Right renal cortex interstitium (tissue), 3 donors: Measurements from ENCODE around the gene GNAZ. TPM values are rescaled to one million over a fixed set of nuclear protein-coding genes. Genes with fewer than 3 reads are reported as not detected.

ENCODE experiments used
- DNase-seq, 3 donors: peaks; one replicate each; pipeline ENCODE4 v3.0.0-alpha.2; 2013; ENCODE audit warnings: low read depth in 3 of 3, low spot score in 2 of 3
- polyA plus RNA-seq, 3 donors: library from polyadenylated mRNA; unstranded; fragments of 120-200 nt; gene quantifications; one replicate each; pipeline ENCODE4 v1.2.1, GENCODE V29; 2013; ENCODE audit not compliant: insufficient read length in 3 of 3

Gene GNAZ
- polyA plus RNA-seq, 3 donors = 4.6 to 6.2 (median 5.0) TPM

DNA sequence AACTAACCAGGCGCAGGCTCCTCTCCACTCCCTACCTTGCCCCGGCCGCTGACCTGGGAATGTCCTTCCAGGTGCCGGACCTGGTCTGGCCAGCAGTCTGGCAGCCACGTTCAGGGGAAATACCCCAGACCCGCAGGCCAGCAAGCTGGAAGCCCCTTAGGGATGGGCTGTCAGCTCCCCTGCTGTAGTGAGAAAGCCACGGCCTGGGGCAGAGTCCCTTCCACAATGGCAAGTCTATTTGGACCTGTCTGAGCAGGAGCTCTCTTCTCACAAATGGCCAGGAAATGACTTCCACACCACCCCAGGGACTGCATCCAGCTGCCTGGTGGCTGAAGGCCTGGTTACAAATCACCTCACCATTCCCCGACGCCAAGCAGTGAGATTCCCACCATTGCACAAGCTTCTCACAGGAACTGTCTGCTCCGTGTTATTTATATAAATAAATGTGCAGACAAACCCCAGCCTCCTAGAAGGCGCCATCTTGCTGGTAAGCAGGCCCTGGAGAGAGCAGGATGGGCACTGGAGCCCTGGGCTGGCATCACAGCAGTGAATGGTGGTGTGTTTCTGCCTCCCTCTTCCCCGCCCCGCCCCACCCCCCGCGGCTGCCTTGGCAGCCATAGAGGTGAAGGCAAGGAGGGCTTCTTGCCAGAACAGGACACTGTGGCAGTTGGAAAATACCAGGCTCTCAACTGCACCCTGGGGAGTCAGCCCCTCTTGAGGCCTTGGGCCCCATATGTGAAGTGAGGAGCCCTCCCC is 47.8 kb downstream of the GNAZ start:
- no peak for DNase-seq

DNA sequence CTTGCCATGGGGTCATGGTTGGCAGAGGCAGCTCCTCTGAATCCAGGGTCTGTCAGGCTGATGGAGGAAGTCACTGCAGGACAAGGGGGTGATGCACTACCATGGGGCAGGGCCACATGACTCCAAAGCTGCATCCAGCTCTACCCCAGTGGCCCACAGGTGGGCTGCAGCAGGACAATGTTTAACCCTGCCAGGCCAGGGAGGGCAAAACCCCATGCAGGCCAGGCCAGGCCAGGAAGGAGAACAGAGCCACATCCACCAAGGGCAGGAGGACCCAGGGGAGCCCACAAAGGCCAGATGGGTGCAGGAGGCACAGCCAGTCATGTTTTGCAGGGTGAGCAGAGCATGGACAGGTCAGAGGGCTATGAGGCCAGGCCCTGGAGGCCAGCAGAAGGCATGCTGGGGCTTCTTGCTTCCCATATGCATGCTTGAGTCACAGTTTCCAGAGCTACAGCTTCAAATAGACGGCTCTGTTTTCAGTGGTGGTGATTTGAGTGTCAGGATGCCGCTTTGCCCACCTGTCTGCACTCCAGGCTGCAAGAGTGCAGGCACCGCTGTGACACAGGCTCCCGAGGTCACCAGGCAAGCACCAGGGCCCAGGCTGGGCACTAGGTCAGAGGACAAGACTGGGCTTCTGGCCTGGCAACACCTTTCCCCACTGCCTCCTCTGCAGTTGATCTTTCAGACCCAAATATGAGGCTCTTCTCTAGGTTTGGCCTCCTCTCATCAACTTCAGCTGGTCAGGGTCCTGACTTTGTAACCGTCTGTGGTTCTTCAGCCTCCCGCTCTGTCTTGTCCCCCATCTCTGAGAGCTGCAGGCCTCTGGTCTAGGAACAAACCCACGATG is 48.6 kb downstream of the GNAZ start:
- no peak for DNase-seq

DNA sequence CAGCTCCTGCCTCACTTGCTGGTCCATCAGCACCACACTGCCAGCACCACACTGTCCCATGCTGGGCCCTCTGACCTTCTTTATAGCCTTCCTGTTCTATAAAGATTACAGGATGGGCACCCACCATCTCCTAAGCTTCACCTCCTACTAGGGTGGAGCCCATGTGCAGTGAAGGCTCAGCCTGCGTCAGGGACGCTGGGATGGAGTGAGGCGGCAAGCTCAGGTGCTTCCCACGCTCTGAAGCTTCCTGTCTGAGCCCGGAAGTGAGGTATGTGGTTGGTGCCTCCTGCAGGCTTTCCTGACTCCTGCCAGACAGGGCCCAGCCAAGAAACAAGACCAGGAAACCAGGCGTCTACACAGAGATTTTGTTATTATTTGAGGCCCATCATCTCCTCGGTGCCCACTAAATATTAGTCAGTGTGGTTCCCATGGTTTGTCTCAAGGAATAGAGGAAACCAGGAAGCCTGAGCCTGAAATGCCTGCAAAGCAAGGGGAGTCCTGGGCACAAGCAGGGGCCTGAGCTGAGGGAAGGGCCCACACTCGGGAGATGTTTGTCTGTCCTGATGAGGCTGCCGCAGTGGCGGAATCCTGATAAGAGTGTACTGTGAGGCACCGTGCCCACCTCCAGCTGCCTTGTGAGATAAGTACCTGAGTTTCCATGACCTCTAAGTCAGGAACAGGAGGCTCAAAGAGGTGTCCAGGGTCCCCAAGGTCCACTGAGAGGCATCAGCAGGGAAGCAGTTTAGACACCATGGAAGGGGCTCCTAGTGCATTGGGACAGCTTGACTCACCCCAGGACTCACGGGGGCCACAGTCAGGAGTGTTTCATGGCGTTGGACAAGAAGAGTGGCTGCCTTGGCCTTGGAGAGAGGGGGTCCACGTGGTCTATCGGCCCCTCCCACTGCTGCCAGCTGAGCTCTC is 49.4 kb downstream of the GNAZ start:
- no peak for DNase-seq

DNA sequence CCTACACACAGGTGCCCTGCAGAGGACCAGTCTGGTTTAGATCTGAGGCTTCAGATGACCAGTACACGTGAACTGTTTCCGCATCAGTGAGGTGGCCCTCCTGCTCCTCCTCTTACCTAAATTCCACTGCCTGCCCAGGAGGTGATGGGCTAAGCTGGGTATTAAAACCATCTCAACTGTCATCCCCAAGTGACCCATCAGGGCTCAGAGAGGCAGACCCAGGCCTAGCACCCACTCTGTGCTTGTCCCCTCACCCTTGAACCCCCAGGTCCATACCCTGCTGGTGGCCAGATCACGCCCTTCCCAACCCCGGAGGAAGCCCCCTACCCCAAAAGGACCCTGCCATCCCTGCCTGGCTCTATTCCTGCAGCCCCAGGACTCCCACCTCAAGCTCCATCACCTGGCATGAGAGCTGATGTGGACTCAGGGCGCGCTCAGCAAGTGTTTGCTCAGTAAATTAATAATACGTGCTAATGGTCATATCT is 50.1 kb downstream of the GNAZ start:
- no peak for DNase-seq

DNA sequence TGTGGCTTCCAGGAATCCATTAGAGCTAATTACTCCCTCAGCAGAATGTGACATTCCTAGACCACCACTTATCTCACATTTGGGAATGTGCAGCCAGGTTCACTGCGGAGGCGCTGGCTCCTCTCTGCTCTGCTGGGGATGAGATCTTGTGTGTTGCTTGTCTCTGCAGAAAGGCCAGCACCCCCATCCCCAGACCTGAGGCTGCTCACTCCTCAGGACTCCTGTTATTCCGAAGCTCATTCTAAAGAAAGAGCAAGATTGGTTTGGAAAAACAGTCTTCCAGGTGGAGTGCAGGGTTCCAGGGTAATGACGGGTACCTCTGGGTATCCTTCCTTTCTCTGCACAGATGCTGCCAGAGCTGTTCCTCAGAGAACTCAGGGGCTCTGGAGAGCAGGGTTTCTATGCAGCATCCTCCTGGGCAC is 50.7 kb downstream of the GNAZ start:
- DNase-seq = no peak

DNA sequence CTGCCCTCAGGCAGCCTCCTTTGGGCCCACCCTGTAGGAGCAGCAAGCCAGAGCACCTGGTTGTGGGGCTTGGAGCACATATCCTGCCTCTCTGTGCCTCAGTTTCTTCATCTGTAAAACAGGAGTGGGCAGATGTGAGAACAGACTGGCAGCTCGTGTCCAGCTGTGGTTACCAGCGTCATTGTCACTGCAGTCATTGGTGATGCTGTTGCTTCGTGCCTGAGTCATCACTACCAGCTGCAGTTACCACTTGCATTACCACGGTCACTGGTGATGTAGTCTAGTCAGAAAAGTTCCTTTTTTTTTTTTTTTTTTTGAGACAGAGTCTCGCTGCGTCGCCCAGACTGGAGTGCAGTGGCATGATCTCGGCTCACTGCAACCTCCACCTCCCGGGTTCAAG is 51.1 kb downstream of the GNAZ start:
- no peak for DNase-seq

DNA sequence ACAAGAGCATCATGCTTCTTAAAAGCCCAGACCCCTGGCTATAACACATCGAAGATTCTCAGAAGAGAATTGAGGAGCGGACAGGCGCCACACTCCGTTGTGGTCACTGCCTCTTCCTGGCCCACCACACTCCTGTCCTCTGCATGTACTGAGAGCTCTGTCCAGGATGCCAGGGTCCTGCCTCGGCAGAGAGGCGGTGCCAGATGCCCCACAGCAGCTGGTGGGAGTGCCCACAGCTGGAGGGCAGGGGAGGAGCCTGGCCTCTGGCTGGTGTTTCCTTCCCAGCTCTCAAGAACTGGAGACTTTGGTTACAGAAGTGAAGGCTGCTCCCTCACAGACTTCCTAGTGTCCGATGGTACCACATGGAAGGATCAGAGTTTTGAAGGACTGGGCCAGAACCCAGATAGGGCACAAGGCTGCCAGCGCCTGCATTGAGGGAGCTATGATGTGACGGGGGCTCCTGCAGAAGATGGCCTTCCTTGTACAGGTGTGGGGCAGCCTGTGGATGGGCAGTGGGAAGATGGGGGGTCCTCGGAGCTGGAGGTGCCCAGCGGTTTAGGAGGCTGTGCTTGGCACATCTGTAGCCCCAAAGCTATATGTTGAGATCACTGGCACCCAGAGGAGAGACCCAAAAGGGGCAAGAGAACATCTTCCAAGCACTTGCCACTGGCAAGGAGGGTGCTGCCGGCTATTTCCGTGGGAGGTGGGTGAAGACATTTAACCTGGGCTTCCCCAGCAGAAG is 52.1 kb downstream of the GNAZ start:
- no peak for DNase-seq

DNA sequence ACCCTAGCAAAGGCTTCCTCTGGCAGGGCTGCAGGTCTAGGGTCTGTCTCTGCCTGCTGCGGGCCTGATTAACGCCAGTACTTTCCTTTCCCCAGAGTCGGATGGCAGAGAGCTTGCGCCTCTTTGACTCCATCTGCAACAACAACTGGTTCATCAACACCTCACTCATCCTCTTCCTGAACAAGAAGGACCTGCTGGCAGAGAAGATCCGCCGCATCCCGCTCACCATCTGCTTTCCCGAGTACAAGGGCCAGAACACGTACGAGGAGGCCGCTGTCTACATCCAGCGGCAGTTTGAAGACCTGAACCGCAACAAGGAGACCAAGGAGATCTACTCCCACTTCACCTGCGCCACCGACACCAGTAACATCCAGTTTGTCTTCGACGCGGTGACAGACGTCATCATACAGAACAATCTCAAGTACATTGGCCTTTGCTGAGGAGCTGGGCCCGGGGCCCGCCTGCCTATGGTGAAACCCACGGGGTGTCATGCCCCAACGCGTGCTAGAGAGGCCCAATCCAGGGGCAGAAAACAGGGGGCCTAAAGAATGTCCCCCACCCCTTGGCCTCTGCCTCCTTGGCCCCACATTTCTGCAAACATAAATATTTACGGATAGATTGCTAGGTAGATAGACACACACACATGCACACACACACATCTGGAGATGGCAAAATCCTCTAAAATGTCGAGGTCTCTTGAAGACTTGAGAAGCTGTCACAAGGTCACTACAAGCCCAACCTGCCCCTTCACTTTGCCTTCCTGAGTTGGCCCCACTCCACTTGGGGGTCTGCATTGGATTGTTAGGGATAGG is 52.9 kb downstream of the GNAZ start:
- no peak for DNase-seq

DNA sequence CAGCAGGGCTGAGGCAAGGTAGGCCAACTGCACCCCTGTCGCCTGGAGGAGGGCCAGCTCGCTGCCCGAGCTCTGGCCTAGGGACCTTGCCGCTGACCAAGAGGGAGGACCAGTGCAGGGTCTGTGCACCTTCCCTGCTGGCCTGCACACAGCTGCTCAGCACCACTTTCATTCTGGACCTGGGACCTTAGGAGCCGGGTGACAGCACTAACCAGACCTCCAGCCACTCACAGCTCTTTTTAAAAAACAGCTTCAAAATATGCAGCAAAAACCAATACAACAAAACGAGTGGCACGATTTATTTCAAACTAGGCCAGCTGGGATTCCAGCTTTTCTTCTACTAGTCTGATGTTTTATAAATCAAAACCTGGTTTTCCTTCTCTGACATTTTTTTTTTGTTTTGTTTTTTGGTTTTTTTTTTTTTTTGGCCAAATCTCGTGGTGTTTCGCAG is 53.5 kb downstream of the GNAZ start:
- no peak for DNase-seq

DNA sequence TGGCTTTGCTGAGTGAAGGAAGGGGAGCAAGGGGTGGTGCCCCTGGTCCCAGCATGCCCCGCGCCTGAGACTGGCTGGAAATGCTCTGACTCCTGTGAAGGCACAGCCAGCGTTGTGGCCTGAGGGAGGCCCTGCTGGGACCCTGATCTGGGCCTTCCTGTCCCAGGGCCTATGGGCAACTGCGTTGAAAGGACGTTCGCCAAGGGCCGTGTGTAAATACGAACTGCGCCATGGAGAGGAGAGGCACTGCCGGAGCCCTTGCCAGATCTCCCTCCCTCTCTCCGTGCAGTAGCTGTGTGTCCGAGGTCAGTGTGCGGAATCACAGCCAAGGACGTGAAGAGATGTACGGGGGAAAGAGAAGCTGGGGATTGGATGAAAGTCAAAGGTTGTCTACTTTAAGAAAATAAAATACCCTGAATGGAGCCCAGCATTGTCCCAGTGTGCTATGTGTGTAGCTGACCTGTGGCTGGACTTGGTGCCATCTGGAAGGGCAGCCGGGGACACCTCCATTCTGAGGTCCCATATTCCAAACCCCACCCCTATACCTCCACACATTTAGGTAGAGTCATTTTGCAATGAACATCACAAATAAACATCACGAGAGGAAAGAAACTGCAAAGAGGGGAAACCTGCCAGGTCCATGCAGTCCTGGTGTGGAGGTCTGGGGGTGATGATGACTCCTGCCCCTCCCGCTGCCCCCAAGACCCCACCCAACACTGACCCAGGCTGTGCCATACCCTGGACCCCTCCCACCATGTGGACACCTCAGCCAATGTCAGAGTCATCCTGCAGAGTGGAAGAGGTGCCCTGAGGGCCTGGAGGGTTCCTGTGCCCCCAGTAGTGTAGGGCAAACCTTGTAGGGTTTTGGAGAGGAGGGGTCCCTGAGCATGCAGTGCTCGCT is 54.5 kb downstream of the GNAZ start:
- no peak for DNase-seq

DNA sequence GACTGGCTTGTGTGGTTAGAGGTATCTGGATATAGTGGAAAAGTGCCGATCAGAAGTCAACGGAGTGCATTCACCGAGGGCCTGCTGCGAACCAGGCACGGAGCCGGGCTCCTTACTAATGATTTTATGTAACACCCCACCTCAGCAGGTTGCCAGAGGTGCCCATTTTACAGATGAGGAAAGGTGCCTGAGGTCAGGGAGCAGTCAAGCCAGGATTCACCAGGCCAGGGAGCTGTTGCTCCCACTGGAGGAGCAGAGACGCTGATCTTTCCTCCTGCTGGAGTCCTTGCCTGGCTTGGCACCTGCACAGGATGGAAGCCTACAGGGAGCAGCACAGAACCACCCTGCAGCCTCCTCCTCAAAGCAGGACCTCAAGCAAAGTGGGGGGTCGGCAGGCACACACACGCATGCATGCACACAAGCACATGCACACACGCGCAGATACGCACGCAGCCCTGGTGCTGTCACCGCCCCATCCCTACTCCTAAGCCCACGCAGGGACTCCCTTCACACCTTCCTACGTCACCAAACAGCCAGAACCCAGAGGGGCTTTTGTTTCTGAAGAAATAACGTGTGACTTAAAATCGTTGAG is 55.3 kb downstream of the GNAZ start:
- DNase-seq = no peak

DNA sequence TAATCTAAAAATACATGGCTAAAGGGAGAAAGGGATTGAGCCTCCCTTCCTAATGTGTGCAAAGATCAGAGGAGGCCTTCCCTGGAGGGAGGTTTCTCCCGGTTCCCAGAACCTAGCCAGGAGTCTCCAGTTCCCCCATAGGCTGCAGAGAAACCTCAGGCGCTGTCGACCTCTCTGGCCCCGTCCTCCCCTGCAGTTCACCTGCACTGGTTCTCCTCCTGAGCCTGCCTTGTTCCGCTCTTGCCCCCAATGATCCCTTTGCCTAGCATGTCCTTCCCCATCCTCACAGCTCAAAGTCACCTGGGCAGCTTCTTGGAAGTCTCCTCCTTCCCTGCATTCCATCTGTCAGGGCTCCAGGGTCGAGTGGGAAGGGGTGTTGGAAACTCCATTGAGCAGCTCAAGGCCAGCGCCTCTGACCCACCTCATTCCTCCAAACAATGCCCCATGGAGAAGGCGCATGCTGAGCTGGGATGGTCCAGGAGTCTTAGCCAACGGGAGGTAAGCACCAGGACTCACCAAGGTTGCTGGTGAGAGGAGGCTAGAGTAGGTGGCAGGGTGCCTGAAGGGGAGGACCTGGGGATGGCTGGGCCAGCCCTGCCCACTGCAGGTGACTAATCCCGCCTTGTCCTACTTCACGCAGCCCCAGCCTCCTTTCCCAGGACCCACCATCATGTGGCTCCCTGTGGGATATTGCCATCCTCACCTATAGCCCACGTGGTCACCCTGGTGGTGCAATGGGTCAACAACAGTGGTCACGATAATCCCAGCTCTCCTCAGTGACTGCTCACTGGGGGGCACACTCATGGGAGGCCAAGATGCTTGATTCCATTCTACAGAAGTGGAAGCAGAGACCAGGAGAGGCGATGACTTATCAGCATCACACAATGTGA is 56.1 kb downstream of the GNAZ start:
- no peak for DNase-seq

DNA sequence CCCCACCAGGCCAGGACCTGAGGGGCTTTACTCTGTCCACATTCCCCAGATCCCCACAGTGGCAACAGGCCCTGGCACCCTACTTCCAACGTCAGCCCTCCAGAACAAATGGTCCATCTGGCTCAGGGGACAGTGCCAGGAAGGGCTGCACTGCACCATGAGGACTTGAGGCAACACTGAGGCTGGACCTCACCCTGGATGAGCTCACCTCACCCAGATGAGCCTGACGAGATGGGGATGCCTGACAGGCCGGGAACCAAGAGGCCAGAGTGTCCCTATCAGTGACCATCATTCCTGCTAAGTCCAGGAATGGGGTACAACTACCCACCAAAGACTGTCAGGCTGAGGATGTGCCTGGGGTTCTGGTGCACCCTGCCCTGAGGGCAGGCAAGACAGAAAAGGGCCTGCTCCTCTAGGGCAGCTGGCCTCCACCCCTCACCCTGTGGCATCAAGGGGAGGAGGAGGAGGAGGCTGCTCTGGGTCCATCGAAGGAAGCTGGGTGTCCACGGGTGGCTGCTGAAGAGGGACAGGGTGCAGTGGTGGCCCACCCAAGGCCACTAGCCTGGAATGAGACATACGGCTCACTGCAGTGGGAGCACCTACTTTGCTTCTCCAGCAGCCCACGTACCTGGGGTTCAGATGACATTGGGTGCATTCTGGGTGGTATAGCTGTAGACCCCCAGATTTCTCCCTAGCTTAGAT is 56.9 kb downstream of the GNAZ start:
- DNase-seq = no peak

DNA sequence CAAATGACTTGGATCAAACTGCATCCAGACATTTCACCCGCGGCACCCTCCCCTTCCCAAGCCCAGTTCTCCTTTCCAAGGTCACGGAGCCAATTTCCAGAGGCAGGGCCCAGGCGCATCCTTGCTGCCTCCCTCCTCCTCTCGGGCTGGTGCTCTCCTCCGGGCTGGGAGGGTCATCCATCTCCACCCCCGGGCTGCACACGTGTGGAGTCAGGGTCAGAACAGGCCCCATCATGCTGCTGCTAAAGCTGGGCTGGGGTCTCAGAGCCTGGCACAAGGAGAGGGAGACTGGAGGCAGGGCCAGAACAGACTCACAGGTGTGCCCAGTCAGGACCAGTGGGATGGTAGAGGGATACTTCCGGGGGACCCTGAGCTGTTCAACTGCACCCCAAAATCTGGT is 57.5 kb downstream of the GNAZ start:
- no peak for DNase-seq

DNA sequence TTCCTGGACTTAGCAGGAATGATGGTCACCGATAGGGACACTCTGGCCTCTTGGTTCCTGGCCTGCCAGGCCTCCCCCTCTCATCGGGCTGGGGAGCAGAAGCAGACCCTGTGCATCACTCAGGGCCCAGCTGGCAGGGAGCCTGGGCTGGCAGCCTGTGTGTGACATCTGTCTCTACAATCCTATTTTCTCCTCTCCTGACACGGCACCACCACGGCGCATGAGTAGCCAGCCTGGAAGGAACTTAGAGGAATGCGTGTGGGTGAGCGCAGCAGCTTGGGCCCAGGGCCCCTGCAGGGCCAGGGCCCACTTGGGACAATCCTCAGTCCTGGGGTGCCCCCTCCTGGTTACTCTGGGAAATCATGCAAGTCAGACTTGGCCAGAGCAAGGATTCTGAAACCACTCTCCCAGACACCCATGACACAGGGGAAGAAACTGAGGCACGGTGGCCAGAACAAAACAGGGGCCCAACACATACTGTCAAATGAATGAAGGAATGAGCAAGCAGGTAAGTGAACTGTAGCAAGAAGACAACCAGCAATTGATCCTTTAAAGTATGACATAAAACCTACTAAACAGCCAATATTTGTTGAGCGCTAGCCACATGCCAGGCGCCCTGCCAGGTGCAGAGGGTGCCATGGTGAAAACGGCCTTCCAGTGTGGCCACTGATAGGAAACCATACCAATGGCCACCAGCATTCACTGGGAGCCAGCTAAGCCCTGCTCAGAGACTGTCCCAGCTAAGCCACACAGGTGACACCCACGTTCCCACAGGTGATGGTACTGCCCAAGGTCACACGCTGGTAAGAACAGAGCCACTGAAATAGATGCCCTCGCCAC is 58.2 kb downstream of the GNAZ start:
- peak in 1 of 3 donors; percentile 56 for DNase-seq
